ENCODE data around the gene ENPP3. TPM values are rescaled to one million over a fixed set of nuclear protein-coding genes. Genes with fewer than 3 reads are reported as not detected.

The ENPP3 gene
- polyA plus RNA-seq, 1 of the 3 experiments (the other 2 are of a cell fraction): not detected

DNA sequence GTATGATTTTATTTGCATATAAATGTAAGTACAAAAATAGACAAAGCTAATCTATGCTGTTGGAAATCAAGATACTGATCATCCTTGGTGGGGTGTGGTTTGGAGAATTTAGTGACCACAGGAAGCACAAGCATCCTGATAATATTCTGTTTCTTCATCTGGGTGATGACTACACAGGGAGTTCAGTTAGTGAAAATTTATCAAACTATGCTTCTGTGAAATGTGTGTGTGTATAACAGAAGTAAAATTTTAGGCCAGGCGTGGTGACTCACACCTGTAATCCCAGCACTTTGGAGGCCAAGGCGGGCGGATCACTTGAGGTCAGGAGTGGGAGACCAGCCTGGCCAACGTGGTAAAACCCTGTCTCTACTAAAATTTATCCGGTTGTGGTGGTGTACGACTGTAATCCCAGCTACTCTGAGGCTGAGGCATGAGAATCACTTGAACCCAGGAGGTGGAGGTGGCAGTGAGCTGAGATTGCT is 20.6 kb downstream of the ENPP3 start (continued):
- TF ChIP-seq SMC3 (IDR thresholded peaks at IDR 0.05; ENCODE audit: low read depth, low read length): no peak
- TF ChIP-seq RXRA (IDR thresholded peaks at IDR 0.05; ENCODE audit: borderline replicate concordance, low read depth): no peak
- no peak for TF ChIP-seq CHD2 (IDR thresholded peaks at IDR 0.05; ENCODE audit: low read length, partially characterized antibody)
- no peak for TF ChIP-seq POLR2AphosphoS5 (IDR thresholded peaks at IDR 0.05; ENCODE audit: low read depth, low read length)

DNA sequence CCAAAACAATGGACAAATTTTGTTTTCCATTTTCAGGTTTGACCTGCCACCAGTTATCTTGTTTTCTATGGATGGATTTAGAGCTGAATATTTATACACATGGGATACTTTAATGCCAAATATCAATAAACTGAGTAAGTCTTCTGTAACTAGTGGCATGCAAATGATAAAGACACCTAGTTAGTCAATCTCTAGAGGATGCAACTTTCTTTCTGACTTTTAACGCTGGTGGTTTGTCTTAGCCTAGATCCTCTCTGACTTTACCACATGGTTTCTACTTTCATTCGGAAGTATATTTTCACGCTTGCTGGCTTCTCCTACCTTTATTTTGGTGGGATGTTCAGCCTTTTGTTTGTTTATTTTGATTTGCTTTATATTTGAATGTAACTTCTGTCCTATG is 21.2 kb downstream of the ENPP3 start:
- H3K9me3 ChIP-seq: no peaks in the 10 kb centered on the region
- H3K36me3 ChIP-seq (replicated peaks in 1 of 2; ENCODE audit: control insufficient read depth in 1 of 2, insufficient read depth in 2 of 2, low read length in 1 of 2): no peaks in the 10 kb centered on the region
- CTCF ChIA-PET: interaction anchor here (0.9 kb wide), 1 partner anchor 257 kb away, joined by 3 read pairs; no protein-coding TSS in a partner anchor
- no peak overlapping the region for H3K27ac ChIP-seq (ENCODE audit: low read depth in 2 of 2, low read length in 1 of 2)
- H3K4me1 ChIP-seq (ENCODE audit: control insufficient read depth in 1 of 2, insufficient read depth in 2 of 2, low read depth in 1 of 2, low read length in 1 of 2): no peaks in the 10 kb centered on the region
- H3F3A ChIP-seq (replicated peaks; ENCODE audit: insufficient read depth): no peaks in the 10 kb centered on the region
- TF ChIP-seq EP300 (IDR thresholded peaks at IDR 0.05; ENCODE audit: borderline replicate concordance in 1 of 2, low read depth in 1 of 2, low read length in 1 of 2) (no peak), JUND (IDR thresholded peaks at IDR 0.05) (no peak), GATA2 (CRISPR knock-in tag; IDR thresholded peaks at IDR 0.05) (no peak), NRF1 (IDR thresholded peaks at IDR 0.05; ENCODE audit: low read depth, low read length) (no peak), RAD21 (IDR thresholded peaks at IDR 0.05; ENCODE audit: low read length) (no peak), FOXM1 (IDR thresholded peaks at IDR 0.05; ENCODE audit: low read depth) (no peak), EZH2phosphoT487 (IDR thresholded peaks at IDR 0.05; ENCODE audit: borderline replicate concordance, low read depth) (no peak), ELF1 (IDR thresholded peaks at IDR 0.05) (no peak), PBX3 (IDR thresholded peaks at IDR 0.05) (no peak), GABPA (IDR thresholded peaks at IDR 0.05; ENCODE audit: low read depth) (no peak), FOXJ3 (CRISPR knock-in tag; IDR thresholded peaks at IDR 0.05) (no peak), USF1 (IDR thresholded peaks at IDR 0.05; ENCODE audit: borderline replicate concordance, low read depth) (no peak), RXRA (IDR thresholded peaks at IDR 0.05; ENCODE audit: borderline replicate concordance, low read depth) (no peak), RFX5 (IDR thresholded peaks at IDR 0.05; ENCODE audit: low read length) (no peak), SIN3A (IDR thresholded peaks at IDR 0.05; ENCODE audit: borderline replicate concordance, low read depth, low read length) (no peak), POLR2AphosphoS5 (IDR thresholded peaks at IDR 0.05; ENCODE audit: low read depth, low read length) (no peak), IRF3 (IDR thresholded peaks at IDR 0.05; ENCODE audit: low read depth, low read length) (no peak)
- TF ChIP-seq, protein P1, sequence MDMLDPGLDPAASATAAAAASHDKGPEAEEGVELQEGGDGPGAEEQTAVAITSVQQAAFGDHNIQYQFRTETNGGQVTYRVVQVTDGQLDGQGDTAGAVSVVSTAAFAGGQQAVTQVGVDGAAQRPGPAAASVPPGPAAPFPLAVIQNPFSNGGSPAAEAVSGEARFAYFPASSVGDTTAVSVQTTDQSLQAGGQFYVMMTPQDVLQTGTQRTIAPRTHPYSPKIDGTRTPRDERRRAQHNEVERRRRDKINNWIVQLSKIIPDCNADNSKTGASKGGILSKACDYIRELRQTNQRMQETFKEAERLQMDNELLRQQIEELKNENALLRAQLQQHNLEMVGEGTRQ (IDR thresholded peaks at IDR 0.05; ENCODE audit: borderline replicate concordance, low read depth, low read length): no peak
- WGBS (ENCODE audit: low lambda C conversion rate): 4% methylated on average over 3 of the region's 3 CpGs
- H2AFZ ChIP-seq (ENCODE audit: low read depth): no peak overlapping the region
- H4K20me1 ChIP-seq (ENCODE audit: insufficient read depth): no peaks in the 10 kb centered on the region
- no peaks in the 10 kb centered on the region for H3K9me2 ChIP-seq
- no peak overlapping the region for H3K4me3 ChIP-seq (ENCODE audit: low read depth in 2 of 2, low read length in 1 of 2)
- H3K9ac ChIP-seq: no peak overlapping the region
- no peak overlapping the region for H3K4me2 ChIP-seq
- H3K27me3 ChIP-seq (ENCODE audit: insufficient read depth): peaks cover 5% of the 10 kb centered on the region; the same call in 1 of the 2 replicates
- no peak for DNase-seq
- H3K79me2 ChIP-seq (ENCODE audit: insufficient read depth): no peaks in the 10 kb centered on the region
- POLR2A ChIA-PET: no interaction called here
